LNCaP clone FGC (cell line): ENCODE data around the gene CDC123.

Experiments used
- DNase-seq: peaks from one replicate; pipeline ENCODE4 v3.0.0-alpha.2; 2011; ENCODE audit warnings: low read depth
- H3K4me3 ChIP-seq: 2 replicates; pipeline ENCODE4 v1.5.1; 2011; ENCODE audit warnings: mild to moderate bottlenecking, low read depth, low read length, control low read depth
- TF ChIP-seq, protein P1 (sequence below): IDR thresholded peaks from 2 replicates; pipeline ENCODE4 v1.5.1; 2012; ENCODE audit warnings: mild to moderate bottlenecking; ENCODE audit not compliant: control insufficient read depth, insufficient read depth; ENCODE audit errors: extremely low read depth

Gene CDC123

GRCh38 chr10:12235116-12235694 lies 39.2 kb downstream of the CDC123 start:
- H3K4me3 ChIP-seq, result no peak overlapping the region
- no peak for DNase-seq
- TF ChIP-seq, protein P1, sequence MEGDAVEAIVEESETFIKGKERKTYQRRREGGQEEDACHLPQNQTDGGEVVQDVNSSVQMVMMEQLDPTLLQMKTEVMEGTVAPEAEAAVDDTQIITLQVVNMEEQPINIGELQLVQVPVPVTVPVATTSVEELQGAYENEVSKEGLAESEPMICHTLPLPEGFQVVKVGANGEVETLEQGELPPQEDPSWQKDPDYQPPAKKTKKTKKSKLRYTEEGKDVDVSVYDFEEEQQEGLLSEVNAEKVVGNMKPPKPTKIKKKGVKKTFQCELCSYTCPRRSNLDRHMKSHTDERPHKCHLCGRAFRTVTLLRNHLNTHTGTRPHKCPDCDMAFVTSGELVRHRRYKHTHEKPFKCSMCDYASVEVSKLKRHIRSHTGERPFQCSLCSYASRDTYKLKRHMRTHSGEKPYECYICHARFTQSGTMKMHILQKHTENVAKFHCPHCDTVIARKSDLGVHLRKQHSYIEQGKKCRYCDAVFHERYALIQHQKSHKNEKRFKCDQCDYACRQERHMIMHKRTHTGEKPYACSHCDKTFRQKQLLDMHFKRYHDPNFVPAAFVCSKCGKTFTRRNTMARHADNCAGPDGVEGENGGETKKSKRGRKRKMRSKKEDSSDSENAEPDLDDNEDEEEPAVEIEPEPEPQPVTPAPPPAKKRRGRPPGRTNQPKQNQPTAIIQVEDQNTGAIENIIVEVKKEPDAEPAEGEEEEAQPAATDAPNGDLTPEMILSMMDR, result no peak

DNA sequence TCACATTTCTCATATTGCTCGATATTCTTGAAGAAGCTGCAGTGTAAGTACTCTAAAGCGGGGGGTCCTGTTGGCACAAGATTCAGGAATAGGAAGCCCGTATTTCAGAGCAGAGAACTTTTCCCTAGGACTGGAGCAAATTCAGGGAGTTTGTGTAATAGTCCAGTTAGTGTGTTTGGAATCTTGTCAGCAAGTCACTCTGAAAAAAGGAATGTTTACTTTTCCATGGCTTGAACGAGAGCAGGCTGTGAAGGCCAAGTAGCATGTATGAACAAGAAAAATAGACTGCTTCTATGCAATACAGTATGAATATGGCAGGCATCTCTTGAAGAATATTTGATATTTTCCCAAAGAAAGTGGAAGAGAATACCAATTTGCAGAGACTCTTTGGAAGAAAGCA lies 39.8 kb downstream of the CDC123 start:
- H3K4me3 ChIP-seq, result no peak overlapping the region
- TF ChIP-seq, protein P1, result no peak
- no peak for DNase-seq

DNA sequence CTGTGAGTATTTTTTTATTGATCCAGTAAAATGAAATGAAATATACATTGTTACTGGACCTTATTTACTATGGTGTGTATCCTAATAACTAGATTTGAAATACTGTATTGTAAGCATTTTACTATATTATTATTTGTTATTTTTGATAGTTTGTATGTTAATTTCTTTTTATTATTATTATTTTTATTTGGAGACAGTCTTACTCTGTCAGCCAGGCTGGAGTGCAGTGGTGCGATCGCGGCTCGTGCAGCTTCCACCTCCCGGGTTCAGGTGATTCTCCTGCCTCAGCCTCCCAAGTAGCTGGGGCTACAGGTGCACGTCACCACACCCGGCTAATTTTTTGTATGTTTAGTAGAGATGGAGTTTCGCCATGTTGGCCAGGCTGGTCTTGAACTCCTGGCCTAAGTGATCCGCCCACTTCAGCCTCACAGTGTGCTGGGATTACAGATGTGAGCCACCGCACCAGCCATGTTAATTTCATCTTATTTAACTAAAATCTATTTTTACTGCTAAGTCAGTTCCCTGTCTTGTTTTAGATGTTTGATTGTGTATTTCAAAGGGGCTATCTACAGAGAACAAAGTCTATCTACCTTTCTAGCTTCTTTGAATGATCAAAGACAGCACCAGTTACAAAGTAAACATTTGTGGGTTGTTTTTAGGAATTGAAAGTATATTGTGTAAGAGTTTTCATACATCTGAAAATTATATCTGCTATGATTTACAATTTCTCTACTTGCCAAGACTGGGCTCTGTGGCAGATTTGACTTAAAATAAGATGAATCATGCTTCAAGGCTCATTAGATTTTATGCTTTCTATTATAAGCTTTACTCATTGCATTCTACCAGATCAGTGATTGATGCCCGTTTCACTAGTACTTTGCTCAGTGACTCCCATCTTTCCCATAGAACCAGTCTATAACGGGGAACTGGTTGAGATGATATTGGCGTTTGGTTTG lies 41.6 kb downstream of the CDC123 start:
- TF ChIP-seq, protein P1, result no peak
- DNase-seq, result no peak
- no peak overlapping the region for H3K4me3 ChIP-seq

- no peak for DNase-seq
- TF ChIP-seq, protein P1, result no peak
- no peak overlapping the region for H3K4me3 ChIP-seq
These were observed 42.8 kb downstream of the CDC123 start for GRCh38 chr10:12238821-12239220.

DNA sequence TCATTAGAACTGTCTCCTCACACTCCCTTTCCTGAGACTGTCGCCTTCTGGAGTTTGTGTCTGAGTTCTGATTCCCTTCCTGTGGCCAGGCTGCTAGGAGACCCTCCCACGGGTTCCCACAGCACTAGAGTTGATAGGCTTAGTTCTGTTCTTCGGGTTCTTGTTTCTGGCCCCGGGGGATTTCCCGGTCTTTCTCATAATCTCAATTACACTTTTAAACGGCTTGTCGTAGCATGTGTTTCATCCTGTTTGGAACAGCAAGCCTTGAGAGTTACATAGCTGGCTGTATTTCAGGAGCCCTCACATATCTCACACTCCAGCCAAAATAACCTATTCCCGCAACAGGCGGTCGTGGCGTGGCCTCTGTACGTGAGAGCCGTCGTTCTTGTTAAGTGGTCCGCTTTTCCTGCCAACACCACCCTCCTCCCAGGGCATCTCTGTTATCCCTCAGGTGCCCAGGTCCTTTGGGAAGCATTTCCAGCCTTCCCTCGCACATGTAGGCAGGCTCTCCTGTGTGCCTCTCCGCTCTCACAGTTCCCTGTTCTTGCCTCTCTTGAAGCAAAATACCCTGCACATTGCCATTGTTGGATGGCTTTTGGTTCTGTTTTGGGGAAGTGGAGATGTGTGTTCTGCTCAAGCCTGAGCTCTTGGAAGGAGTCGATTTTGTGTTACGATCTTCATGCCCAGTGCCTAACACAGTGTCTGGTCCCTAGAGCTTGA lies 46.0 kb downstream of the CDC123 start:
- DNase-seq, result no peak
- TF ChIP-seq, protein P1, result no peak
- no peak overlapping the region for H3K4me3 ChIP-seq

GRCh38 chr10:12243864-12244620 lies 48.1 kb downstream of the CDC123 start:
- H3K4me3 ChIP-seq, result no peak overlapping the region
- DNase-seq, result no peak
- TF ChIP-seq, protein P1, result no peak
